HG02642 (cell line): Measurements from ENCODE around the gene PEAK3.

ENCODE experiments used
- ATAC-seq: cut with Tn5 transposase; IDR thresholded peaks from one replicate; pipeline ENCODE4 v1.9.1; 2021; ENCODE audit warnings: mild to moderate bottlenecking; ENCODE audit not compliant: unreplicated experiment, poor library complexity

PEAK3 gene

GRCh38 chr19:2242092-2242537 lies 39.9 kb downstream of the PEAK3 start:
- no peak for ATAC-seq

- ATAC-seq, result no peak
Observed at GRCh38 chr19:2240881-2241760, 40.9 kb downstream of the PEAK3 start.

GRCh38 chr19:2239771-2240770 lies 41.9 kb downstream of the PEAK3 start:
- no peak for ATAC-seq

GRCh38 chr19:2239173-2239572 lies 42.8 kb downstream of the PEAK3 start:
- no peak for ATAC-seq

GRCh38 chr19:2237869-2238153 lies 44.2 kb downstream of the PEAK3 start:
- no peak for ATAC-seq

GRCh38 chr19:2237051-2237868 lies 44.7 kb downstream of the PEAK3 start:
- ATAC-seq, result no peak

GRCh38 chr19:2236314-2237050 lies 45.5 kb downstream of the PEAK3 start, which contains the start of the genes PLEKHJ1 and SF3A2:
Gene PLEKHJ1 (minus strand): TSS chr19:2236329. CDS start chr19:2236248, 81 bp downstream.
Gene SF3A2 (plus strand): TSS chr19:2236824. CDS start chr19:2243419, 6,595 bp downstream.
- peak; percentile 79 for ATAC-seq

- no peak for ATAC-seq
Observed at GRCh38 chr19:2236064-2236313, 46.0 kb downstream of the PEAK3 start.

GRCh38 chr19:2235381-2236063 lies 46.5 kb downstream of the PEAK3 start:
- ATAC-seq, result peak; percentile 14

- ATAC-seq, result no peak
Observed at GRCh38 chr19:2234996-2235380, 47.0 kb downstream of the PEAK3 start.

- no peak for ATAC-seq
Observed at GRCh38 chr19:2233601-2234280, 48.2 kb downstream of the PEAK3 start.

- no peak for ATAC-seq
Observed at GRCh38 chr19:2232286-2233151, 49.5 kb downstream of the PEAK3 start.

- no peak for ATAC-seq
Observed at GRCh38 chr19:2231621-2232221, 50.3 kb downstream of the PEAK3 start.

GRCh38 chr19:2230807-2231533 lies 51.0 kb downstream of the PEAK3 start:
- no peak for ATAC-seq

GRCh38 chr19:2230033-2230531 lies 51.9 kb downstream of the PEAK3 start:
- no peak for ATAC-seq
